ENCODE measurements around the gene IGSF6.

Gene IGSF6

GRCh38 chr16:21598701-21599121 lies 53.7 kb downstream of the IGSF6 start:
- 6% methylated on average over 12 of the region's 13 CpGs for WGBS

GRCh38 chr16:21598206-21598605 lies 54.2 kb downstream of the IGSF6 start:
- H4K8ac ChIP-seq (ENCODE audit: low read length), result no peak overlapping the region
- H2AK5ac ChIP-seq (ENCODE audit: low read length, severe bottlenecking), result no peak overlapping the region
- H3K4me3 ChIP-seq (ENCODE audit: insufficient read depth in 1 of 2, low read depth in 1 of 2, low read length in 2 of 2), result peak overlapping the region in 1 of 2 experiments; percentile 95
- no peaks in the 10 kb centered on the region for H3K79me1 ChIP-seq (replicated peaks; ENCODE audit: low read length, poor library complexity, severe bottlenecking)
- no peak overlapping the region for H3K18ac ChIP-seq (ENCODE audit: low read depth in 1 of 2, low read length in 2 of 2)
- no peak for DNase-seq
- H4K91ac ChIP-seq (ENCODE audit: low read length), result no peak overlapping the region
- no peaks in the 10 kb centered on the region for H3K36me3 ChIP-seq (ENCODE audit: control insufficient read depth in 1 of 2, insufficient read depth in 2 of 2, low read depth in 1 of 2, low read length in 2 of 2)
- no peak overlapping the region for H2BK120ac ChIP-seq (ENCODE audit: low read depth, low read length)
- no peaks in the 10 kb centered on the region for H3K9me3 ChIP-seq (ENCODE audit: control insufficient read depth, low read length)
- no peak overlapping the region for H3K27ac ChIP-seq (ENCODE audit: low read length, poor library complexity, severe bottlenecking)
- H2BK5ac ChIP-seq (ENCODE audit: low read depth, low read length, poor library complexity, severe bottlenecking), result no peak overlapping the region
- no peak overlapping the region for H3K4ac ChIP-seq (ENCODE audit: low read depth in 1 of 2, low read length in 2 of 2)
- no peak overlapping the region for H2AFZ ChIP-seq (ENCODE audit: low read depth, low read length)
- no peaks in the 10 kb centered on the region for H3K27me3 ChIP-seq (ENCODE audit: control insufficient read depth in 1 of 2, insufficient read depth in 1 of 2, low read length in 2 of 2)
- H3K4me1 ChIP-seq (ENCODE audit: control insufficient read depth, insufficient read depth, low read depth, low read length), result peaks cover 2% of the 10 kb centered on the region
- H2BK12ac ChIP-seq (ENCODE audit: low read length in 2 of 2), result no peak overlapping the region
- no peak overlapping the region for H3K14ac ChIP-seq (ENCODE audit: low read length in 2 of 2)
- 99% methylated on average over 10 of the region's 12 CpGs for WGBS
- H3K23ac ChIP-seq (ENCODE audit: low read length in 2 of 2), result no peak overlapping the region
- H3K9ac ChIP-seq (ENCODE audit: low read length), result peak overlapping the region; percentile 95
- H2BK15ac ChIP-seq (ENCODE audit: low read depth, poor library complexity, severe bottlenecking), result no peak overlapping the region
- H3K4me2 ChIP-seq (ENCODE audit: low read length, poor library complexity, severe bottlenecking), result no peak overlapping the region

More at GRCh38 chr16:21598701-21599121, 53.7 kb downstream of the IGSF6 start:
- Histone ChIP-seq H2BK5ac (ENCODE audit: low read depth, low read length, poor library complexity, severe bottlenecking) (no peak overlapping the region), H3K4me3 (ENCODE audit: insufficient read depth in 1 of 2, low read depth in 1 of 2, low read length in 2 of 2) (peak overlapping the region; percentile 95 to 97), H3K4me2 (ENCODE audit: low read length, poor library complexity, severe bottlenecking) (peak overlapping the region; percentile 64), H3K9me3 (ENCODE audit: control insufficient read depth, low read length) (no peaks in the 10 kb centered on the region), H3K27ac (ENCODE audit: low read length, poor library complexity, severe bottlenecking) (peak overlapping the region; percentile 77), H3K9ac (ENCODE audit: low read length) (peak overlapping the region; percentile 95), H4K8ac (ENCODE audit: low read length) (peak overlapping the region; percentile 98), H3K18ac (ENCODE audit: low read depth in 1 of 2, low read length in 2 of 2) (peak overlapping the region; percentile 71 to 96), H3K4ac (ENCODE audit: low read depth in 1 of 2, low read length in 2 of 2) (peak overlapping the region; percentile 36 to 96), H4K91ac (ENCODE audit: low read length) (peak overlapping the region; percentile 67), H3K36me3 (ENCODE audit: control insufficient read depth in 1 of 2, insufficient read depth in 2 of 2, low read depth in 1 of 2, low read length in 2 of 2) (no peaks in the 10 kb centered on the region), H2BK15ac (ENCODE audit: low read depth, poor library complexity, severe bottlenecking) (no peak overlapping the region), H2BK12ac (ENCODE audit: low read length in 2 of 2) (no peak overlapping the region), H3K14ac (ENCODE audit: low read length in 2 of 2) (peak overlapping the region in 1 of 2 experiments; percentile 85), H3K27me3 (ENCODE audit: control insufficient read depth in 1 of 2, insufficient read depth in 1 of 2, low read length in 2 of 2) (no peaks in the 10 kb centered on the region), H3K79me1 (replicated peaks; ENCODE audit: low read length, poor library complexity, severe bottlenecking) (no peaks in the 10 kb centered on the region), H2AK5ac (ENCODE audit: low read length, severe bottlenecking) (no peak overlapping the region), H3K4me1 (ENCODE audit: control insufficient read depth, insufficient read depth, low read depth, low read length) (peaks cover 3% of the 10 kb centered on the region), H2BK120ac (ENCODE audit: low read depth, low read length) (no peak overlapping the region), H3K23ac (ENCODE audit: low read length in 2 of 2) (peak overlapping the region in 1 of 2 experiments; percentile 86), H2AFZ (ENCODE audit: low read depth, low read length) (peak overlapping the region; percentile 91)
- no peak for DNase-seq

- Histone ChIP-seq H3K27ac (ENCODE audit: low read length, poor library complexity, severe bottlenecking) (no peak overlapping the region), H2BK5ac (ENCODE audit: low read depth, low read length, poor library complexity, severe bottlenecking) (no peak overlapping the region)
Measured at GRCh38 chr16:21597561-21598030, 54.8 kb downstream of the IGSF6 start.

GRCh38 chr16:21593530-21594289 lies 58.7 kb downstream of the IGSF6 start:
- H3K9me3 ChIP-seq (ENCODE audit: control insufficient read depth, low read length), result no peaks in the 10 kb centered on the region
- no peak overlapping the region for H3K4ac ChIP-seq (ENCODE audit: low read depth in 1 of 2, low read length in 2 of 2)
- no peak overlapping the region for H2BK15ac ChIP-seq (ENCODE audit: low read depth, poor library complexity, severe bottlenecking)
- H3K36me3 ChIP-seq (ENCODE audit: control insufficient read depth in 1 of 2, insufficient read depth in 2 of 2, low read depth in 1 of 2, low read length in 2 of 2), result no peaks in the 10 kb centered on the region
- H3K27me3 ChIP-seq (ENCODE audit: control insufficient read depth in 1 of 2, insufficient read depth in 1 of 2, low read length in 2 of 2), result no peaks in the 10 kb centered on the region
- H4K8ac ChIP-seq (ENCODE audit: low read length), result no peak overlapping the region
- H2BK12ac ChIP-seq (ENCODE audit: low read length in 2 of 2), result no peak overlapping the region
- no peak overlapping the region for H2AFZ ChIP-seq (ENCODE audit: low read depth, low read length)
- H4K91ac ChIP-seq (ENCODE audit: low read length), result no peak overlapping the region
- H2BK120ac ChIP-seq (ENCODE audit: low read depth, low read length), result no peak overlapping the region
- no peaks in the 10 kb centered on the region for H3K79me1 ChIP-seq (replicated peaks; ENCODE audit: low read length, poor library complexity, severe bottlenecking)
- no peak overlapping the region for H3K4me2 ChIP-seq (ENCODE audit: low read length, poor library complexity, severe bottlenecking)
- no peak overlapping the region for H3K9ac ChIP-seq (ENCODE audit: low read length)
- H2AK5ac ChIP-seq (ENCODE audit: low read length, severe bottlenecking), result no peak overlapping the region
- H3K18ac ChIP-seq (ENCODE audit: low read depth in 1 of 2, low read length in 2 of 2), result no peak overlapping the region
- H3K4me1 ChIP-seq (ENCODE audit: control insufficient read depth, insufficient read depth, low read depth, low read length), result no peaks in the 10 kb centered on the region
- no peak overlapping the region for H3K4me3 ChIP-seq (ENCODE audit: insufficient read depth in 1 of 2, low read depth in 1 of 2, low read length in 2 of 2)
- H3K27ac ChIP-seq (ENCODE audit: low read length, poor library complexity, severe bottlenecking), result no peak overlapping the region
- WGBS, result 87% methylated on average over 2 of the region's 7 CpGs
- H2BK5ac ChIP-seq (ENCODE audit: low read depth, low read length, poor library complexity, severe bottlenecking), result no peak overlapping the region
- no peak for DNase-seq
- H3K23ac ChIP-seq (ENCODE audit: low read length in 2 of 2), result no peak overlapping the region
- no peak overlapping the region for H3K14ac ChIP-seq (ENCODE audit: low read length in 2 of 2)

More at GRCh38 chr16:21597561-21598030, 54.8 kb downstream of the IGSF6 start:
- H3K4me2 ChIP-seq (ENCODE audit: low read length, poor library complexity, severe bottlenecking), result no peak overlapping the region
- no peak overlapping the region for H2BK12ac ChIP-seq (ENCODE audit: low read length in 2 of 2)
- H3K36me3 ChIP-seq (ENCODE audit: control insufficient read depth in 1 of 2, insufficient read depth in 2 of 2, low read depth in 1 of 2, low read length in 2 of 2), result no peaks in the 10 kb centered on the region
- H3K9ac ChIP-seq (ENCODE audit: low read length), result no peak overlapping the region
- 100% methylated on average over 1 of the region's 2 CpGs for WGBS
- H3K23ac ChIP-seq (ENCODE audit: low read length in 2 of 2), result no peak overlapping the region
- H3K14ac ChIP-seq (ENCODE audit: low read length in 2 of 2), result no peak overlapping the region
- H3K18ac ChIP-seq (ENCODE audit: low read depth in 1 of 2, low read length in 2 of 2), result no peak overlapping the region
- no peaks in the 10 kb centered on the region for H3K27me3 ChIP-seq (ENCODE audit: control insufficient read depth in 1 of 2, insufficient read depth in 1 of 2, low read length in 2 of 2)
- no peak overlapping the region for H3K4me3 ChIP-seq (ENCODE audit: insufficient read depth in 1 of 2, low read depth in 1 of 2, low read length in 2 of 2)
- no peak for DNase-seq
- H2BK15ac ChIP-seq (ENCODE audit: low read depth, poor library complexity, severe bottlenecking), result no peak overlapping the region
- H2BK120ac ChIP-seq (ENCODE audit: low read depth, low read length), result no peak overlapping the region
- H4K8ac ChIP-seq (ENCODE audit: low read length), result no peak overlapping the region
- no peaks in the 10 kb centered on the region for H3K9me3 ChIP-seq (ENCODE audit: control insufficient read depth, low read length)
- no peak overlapping the region for H3K4ac ChIP-seq (ENCODE audit: low read depth in 1 of 2, low read length in 2 of 2)
- H4K91ac ChIP-seq (ENCODE audit: low read length), result no peak overlapping the region
- no peak overlapping the region for H2AFZ ChIP-seq (ENCODE audit: low read depth, low read length)
- no peaks in the 10 kb centered on the region for H3K79me1 ChIP-seq (replicated peaks; ENCODE audit: low read length, poor library complexity, severe bottlenecking)
- no peaks in the 10 kb centered on the region for H3K4me1 ChIP-seq (ENCODE audit: control insufficient read depth, insufficient read depth, low read depth, low read length)
- no peak overlapping the region for H2AK5ac ChIP-seq (ENCODE audit: low read length, severe bottlenecking)
